LoVo (cell line): Measurements from ENCODE around the gene SLFN14.
A peak's percentile ranks its signal among the peaks of the same experiment; 100 is the strongest.
"Not testable (repeated sequence)": the region's sequence is repeated elsewhere in the genome, so short reads cannot be mapped to it uniquely, and the experiment has no call there.

ENCODE experiments used
- DNase-seq: peaks from one replicate; pipeline ENCODE4 v3.0.0-alpha.2; 2016; ENCODE audit warnings: low spot score

The SLFN14 gene

GRCh38 chr17:35560703-35561102 lies at the start of gene SLFN14:
SLFN14 (minus strand) TSS chr17:35560819; CDS start chr17:35558062, 2,757 bp downstream.
- no peak for DNase-seq

GRCh38 chr17:35609831-35610230 lies 49.2 kb upstream of the SLFN14 start:
- DNase-seq = no peak

GRCh38 chr17:35607239-35607847 lies 46.7 kb upstream of the SLFN14 start:
- DNase-seq = no peak

- DNase-seq = no peak
These were observed 45.1 kb upstream of the SLFN14 start for GRCh38 chr17:35605678-35606077.

- DNase-seq = no peak
These were observed 43.1 kb upstream of the SLFN14 start for GRCh38 chr17:35603674-35604073.

DNA sequence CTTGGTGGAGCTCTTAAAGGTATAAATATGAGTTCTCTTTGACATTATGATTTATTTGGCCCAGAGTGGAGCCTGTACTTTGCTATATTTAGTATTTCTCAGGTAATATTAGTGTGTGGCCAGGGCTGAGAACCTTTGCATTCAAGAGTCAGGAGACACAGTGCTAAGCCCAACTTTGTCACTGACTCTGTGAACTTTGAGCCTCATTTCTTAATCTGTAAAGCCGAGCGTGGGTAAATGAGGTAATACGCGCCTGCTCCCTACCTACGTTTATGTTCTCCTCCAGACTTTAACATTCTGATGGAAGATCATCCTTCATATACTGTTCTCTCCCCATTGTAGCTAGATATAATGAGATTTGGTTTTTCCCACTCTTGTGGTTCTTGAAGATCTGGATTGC lies 37.0 kb upstream of the SLFN14 start:
- no peak for DNase-seq

- DNase-seq = no peak
These were observed 36.1 kb upstream of the SLFN14 start for GRCh38 chr17:35596530-35597233.

GRCh38 chr17:35596072-35596471 lies 35.5 kb upstream of the SLFN14 start:
- DNase-seq = no peak

DNA sequence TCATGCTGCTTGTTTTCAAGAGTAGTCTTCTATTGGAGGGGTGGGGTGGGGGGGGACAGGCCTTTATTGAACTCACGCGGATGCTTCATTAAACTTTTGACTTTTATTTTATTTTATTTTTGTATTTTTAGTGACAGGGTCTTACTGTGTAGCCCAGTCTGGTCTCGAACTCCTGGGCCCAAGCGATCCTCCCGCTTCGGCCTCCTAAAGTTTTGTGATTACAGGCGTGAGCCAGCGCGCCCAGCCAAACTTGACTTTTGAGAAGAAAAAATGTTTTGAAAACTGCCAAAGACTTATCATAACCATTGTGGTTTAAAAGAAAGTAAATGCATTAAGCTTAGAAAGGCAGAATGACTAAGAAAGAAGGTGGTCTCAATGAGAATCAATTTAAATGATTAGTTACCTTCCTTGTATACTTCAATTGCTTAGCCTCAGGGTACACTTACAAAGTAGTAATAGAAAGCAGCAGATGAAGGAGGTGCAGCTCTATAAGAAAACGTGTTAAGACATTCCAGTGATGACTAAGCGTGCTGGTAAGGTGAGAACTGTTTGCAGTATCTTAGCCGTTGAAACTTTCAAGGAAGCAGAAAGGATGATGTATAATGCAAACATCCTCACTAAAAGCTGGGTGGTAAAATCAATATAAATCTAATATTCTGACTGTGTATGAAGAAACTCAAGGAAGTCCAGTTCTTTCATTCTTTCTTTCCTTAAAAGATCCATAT lies 27.7 kb upstream of the SLFN14 start:
- peak; percentile 81 for DNase-seq

GRCh38 chr17:35587074-35587961 lies 26.7 kb upstream of the SLFN14 start, which contains the start of gene AP2B1:
AP2B1 (plus strand) TSS chr17:35587322; CDS start chr17:35594031, 6,709 bp downstream.
- peak; percentile 94 for DNase-seq

- DNase-seq = no peak
These were observed 26.0 kb upstream of the SLFN14 start for GRCh38 chr17:35586569-35587073.

DNA sequence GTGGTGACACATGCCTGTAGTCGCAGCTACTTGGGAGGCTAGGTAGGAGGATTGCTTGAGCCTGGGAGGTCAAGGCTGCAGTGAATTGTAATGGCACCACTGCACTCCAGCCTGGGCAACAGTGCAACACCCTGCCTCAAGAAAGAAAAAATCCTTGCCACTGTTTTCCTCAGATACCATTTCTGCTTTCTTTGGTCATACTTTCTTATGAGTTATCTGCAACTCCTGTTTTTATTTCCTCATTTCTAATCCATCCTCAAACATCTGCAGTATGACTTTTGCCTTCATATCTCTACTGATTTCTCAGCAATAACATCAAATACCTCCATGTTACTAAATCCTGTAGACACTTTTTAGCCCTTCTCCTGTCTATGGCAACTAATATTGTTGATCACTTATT lies 23.4 kb upstream of the SLFN14 start:
- no peak for DNase-seq

GRCh38 chr17:35578929-35579432 lies 18.4 kb upstream of the SLFN14 start:
- DNase-seq = no peak

- DNase-seq = peak; percentile 89
These were observed 17.7 kb upstream of the SLFN14 start, which contains the start of gene PEX12 for GRCh38 chr17:35578197-35578928. PEX12 (minus strand) TSS chr17:35578571; CDS start chr17:35578021, 550 bp downstream.

DNA sequence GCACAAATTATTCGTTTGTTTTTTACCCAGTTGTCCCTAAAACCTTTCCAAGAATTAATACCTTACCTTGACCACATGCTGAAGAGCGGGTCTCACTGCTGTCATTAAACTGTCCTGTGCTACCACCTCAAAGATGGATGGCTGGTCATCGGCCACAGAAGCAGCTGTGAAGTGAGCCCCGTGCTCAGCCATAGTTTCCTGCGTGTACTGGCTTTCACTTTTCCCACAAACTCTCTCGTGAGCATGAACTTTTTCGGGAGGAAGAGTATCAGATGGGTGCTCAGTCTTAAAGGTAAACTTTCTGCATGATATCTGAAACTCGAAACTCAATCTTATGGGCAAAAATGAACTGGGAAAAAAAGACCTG lies 17.2 kb upstream of the SLFN14 start:
- peak; percentile 14 for DNase-seq

GRCh38 chr17:35575759-35576158 lies 15.1 kb upstream of the SLFN14 start:
- no peak for DNase-seq

GRCh38 chr17:35569405-35569804 lies 8.8 kb upstream of the SLFN14 start:
- no peak for DNase-seq

GRCh38 chr17:35568561-35568960 lies 7.9 kb upstream of the SLFN14 start:
- DNase-seq = peak; percentile 31

DNA sequence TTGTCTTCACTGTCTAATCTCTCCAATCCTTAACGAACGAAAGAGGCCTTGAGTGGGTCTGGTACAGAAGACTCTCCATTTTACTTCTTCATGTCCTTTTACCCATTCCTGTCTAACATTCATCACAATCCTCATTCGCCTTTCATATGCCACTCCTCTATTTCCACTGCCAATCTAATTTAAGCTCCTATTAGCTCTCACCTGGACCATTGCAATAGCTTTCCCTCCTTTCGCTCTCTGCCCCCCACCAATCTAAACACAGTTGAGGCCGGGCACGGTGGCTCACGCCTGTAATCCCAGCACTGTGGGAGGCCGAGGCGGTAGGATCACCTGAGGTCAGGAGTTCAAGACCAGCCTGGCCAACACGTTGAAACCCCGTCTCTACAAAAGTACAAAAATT lies 6.3 kb upstream of the SLFN14 start:
- DNase-seq = no peak

- DNase-seq = not testable (repeated sequence)
These were observed 2.6 kb upstream of the SLFN14 start for GRCh38 chr17:35563181-35563580.
